Stimulated activated naive B cell treated with anti-CD40 and anti-IgM and Interleukin-4, amounts not matched to agents 10 μg/mL and 1 μg/mL and 100 μg/mL, for 72 hours (primary cell): ENCODE measurements around the gene HHIPL1.

Source experiments
- ATAC-seq, 2 donors: fragments of 150-1000 bp; cut with Tn5 transposase; replicated peaks; 2 replicates each; pipeline ENCODE4 v1.10.0; 2021; ENCODE audit warnings: moderate library complexity in 1 of 2
- DNase-seq: peaks from one replicate; pipeline ENCODE4 v3.0.0; 2021
- H3K27ac Mint-ChIP-seq: one replicate; pipeline ENCODE4 v1.8.0; 2022; ENCODE audit warnings: mild to moderate bottlenecking, mixed read lengths
- H3K27me3 Mint-ChIP-seq, 2 donors: one replicate each; pipeline ENCODE4 v1.8.0; 2022; ENCODE audit warnings: mixed read lengths in 2 of 2
- H3K36me3 Mint-ChIP-seq, 2 donors: one replicate each; pipeline ENCODE4 v1.8.0; 2022; ENCODE audit warnings: mixed read lengths in 2 of 2, mild to moderate bottlenecking in 1 of 2
- H3K4me1 Mint-ChIP-seq, 2 donors: one replicate each; pipeline ENCODE4 v1.8.0; 2022; ENCODE audit warnings: mixed read lengths in 2 of 2, mild to moderate bottlenecking in 1 of 2
- H3K4me3 Mint-ChIP-seq, 2 donors: one replicate each; pipeline ENCODE4 v1.8.0; 2022; ENCODE audit warnings: mild to moderate bottlenecking in 2 of 2, mixed read lengths in 2 of 2, moderate library complexity in 1 of 2
- H3K9me3 Mint-ChIP-seq, 2 donors: one replicate each; pipeline ENCODE4 v1.8.0; 2022; ENCODE audit warnings: mixed read lengths in 2 of 2, mild to moderate bottlenecking in 1 of 2

HHIPL1 gene

DNA sequence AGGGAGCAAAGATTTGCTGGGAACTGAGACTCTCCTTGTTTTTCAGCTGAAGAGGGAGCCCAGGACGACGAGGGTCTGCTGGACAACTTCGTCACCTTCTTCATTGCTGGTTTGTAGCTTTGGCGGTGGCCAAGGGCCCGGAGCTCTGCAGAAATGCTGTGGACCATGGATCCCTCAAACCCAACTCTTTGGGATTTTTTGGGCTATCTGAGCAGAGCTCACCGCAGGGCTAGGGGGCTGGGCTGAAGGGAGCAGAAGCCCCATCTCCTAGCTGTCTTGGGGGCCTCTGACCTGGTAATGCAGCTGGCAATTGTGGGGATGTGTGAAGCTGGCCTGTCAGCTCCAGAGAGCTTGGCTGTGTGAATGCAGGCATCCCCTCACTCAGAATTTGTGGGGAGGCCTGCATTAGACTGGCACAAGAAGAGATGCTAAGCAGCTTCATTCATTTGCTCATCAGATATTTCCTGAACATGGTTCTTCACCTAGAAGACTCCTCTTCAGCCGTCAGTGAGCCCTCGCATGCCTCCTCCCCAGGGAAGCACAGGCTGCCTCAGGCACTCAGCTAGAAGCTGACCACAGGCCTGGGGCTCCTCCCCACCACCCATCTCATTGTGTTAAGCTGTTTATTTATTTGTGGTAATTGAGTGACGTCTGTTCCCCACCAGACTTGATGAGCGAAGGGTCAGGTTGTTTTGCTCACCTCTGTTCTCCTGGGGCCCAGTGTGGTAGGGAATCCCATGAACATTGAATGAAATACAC, 71.3 kb downstream of the HHIPL1 start:
- ATAC-seq = no peak
- H3K36me3 Mint-ChIP-seq = peaks cover 0 to 3% of the 10 kb centered on the region in 2 donors
- no peak for DNase-seq

DNA sequence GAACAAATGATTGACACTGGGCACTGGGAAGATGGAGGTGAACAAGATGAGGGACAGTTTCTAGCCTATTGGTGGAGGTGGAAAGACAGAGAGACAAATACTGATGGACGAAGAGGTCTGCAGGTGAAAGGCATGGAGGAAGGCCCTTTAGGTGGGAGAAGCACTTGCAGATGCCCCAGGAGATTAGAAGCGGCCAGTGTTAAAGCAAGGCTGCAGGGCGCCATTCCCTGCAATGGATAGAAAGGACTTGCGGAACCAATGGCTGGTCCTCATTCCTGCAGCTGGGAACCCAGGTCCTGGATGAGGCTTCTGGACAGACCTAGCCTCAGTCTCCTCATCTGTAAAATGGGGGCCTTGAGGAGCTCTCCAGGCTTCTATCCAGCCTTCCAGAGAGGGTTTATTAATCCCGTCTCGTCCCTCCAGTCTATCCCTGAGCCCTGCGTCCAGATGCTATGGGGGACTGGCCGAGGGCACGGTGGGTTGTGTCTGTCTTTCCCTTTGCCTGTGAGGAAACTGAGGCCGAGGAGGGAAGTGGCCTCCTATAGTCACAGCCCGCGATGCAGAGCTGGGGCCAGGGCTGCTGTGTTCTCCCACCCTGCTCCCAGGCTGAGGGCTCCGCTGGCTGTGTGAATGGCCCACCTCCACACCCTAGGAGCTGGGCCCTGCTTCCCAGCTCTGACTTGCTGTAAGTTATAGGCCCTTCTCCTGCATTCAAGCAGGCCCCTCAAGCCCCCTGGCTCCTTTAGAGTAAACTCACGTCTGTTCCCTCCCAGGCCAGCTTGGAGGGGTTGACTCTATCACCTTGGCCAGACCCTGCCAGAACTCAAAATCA, 72.1 kb downstream of the HHIPL1 start:
- Mint-ChIP-seq H3K4me1 (peaks cover 7 to 15% of the 10 kb centered on the region in 2 donors), H3K27me3 (peaks cover 21 to 24% of the 10 kb centered on the region in 2 donors), H3K9me3 (peaks cover 6 to 10% of the 10 kb centered on the region in 2 donors), H3K27ac (no peak overlapping the region), H3K36me3 (peaks cover 0 to 3% of the 10 kb centered on the region in 2 donors), H3K4me3 (no peak overlapping the region)
- no peak for DNase-seq
- no peak for ATAC-seq

More for the DNA sequence above, 71.3 kb downstream of the HHIPL1 start:
- no peak overlapping the region for H3K27ac Mint-ChIP-seq
- peaks cover 8 to 10% of the 10 kb centered on the region in 2 donors for H3K9me3 Mint-ChIP-seq
- no peak overlapping the region for H3K4me3 Mint-ChIP-seq
- peaks cover 7 to 15% of the 10 kb centered on the region in 2 donors for H3K4me1 Mint-ChIP-seq
- H3K27me3 Mint-ChIP-seq = peaks cover 16 to 24% of the 10 kb centered on the region in 2 donors

DNA sequence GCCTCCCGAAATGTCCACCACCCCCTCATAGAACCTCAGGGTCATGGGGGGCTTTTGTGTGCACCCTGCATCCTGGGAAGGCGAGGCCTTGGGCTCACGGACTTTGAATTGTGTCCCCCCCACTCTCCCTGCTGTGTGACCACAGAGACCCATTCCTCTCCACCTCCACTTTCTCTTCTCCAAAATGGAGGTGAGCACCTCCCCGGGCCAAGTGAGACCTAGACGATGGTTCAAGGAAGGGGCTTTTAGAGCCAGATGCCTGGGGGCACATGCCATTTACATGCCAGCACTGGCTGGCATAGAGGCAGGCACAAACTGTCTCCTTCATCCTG, 72.7 kb downstream of the HHIPL1 start:
- ATAC-seq (no peak), DNase-seq (no peak)
- Mint-ChIP-seq H3K36me3 (peaks cover 0 to 3% of the 10 kb centered on the region in 2 donors), H3K9me3 (peaks cover under 1 to 6% of the 10 kb centered on the region in 2 donors), H3K4me3 (no peak overlapping the region), H3K27me3 (peaks cover 27 to 29% of the 10 kb centered on the region in 2 donors), H3K4me1 (peaks cover 7 to 15% of the 10 kb centered on the region in 2 donors), H3K27ac (no peak overlapping the region)

DNA sequence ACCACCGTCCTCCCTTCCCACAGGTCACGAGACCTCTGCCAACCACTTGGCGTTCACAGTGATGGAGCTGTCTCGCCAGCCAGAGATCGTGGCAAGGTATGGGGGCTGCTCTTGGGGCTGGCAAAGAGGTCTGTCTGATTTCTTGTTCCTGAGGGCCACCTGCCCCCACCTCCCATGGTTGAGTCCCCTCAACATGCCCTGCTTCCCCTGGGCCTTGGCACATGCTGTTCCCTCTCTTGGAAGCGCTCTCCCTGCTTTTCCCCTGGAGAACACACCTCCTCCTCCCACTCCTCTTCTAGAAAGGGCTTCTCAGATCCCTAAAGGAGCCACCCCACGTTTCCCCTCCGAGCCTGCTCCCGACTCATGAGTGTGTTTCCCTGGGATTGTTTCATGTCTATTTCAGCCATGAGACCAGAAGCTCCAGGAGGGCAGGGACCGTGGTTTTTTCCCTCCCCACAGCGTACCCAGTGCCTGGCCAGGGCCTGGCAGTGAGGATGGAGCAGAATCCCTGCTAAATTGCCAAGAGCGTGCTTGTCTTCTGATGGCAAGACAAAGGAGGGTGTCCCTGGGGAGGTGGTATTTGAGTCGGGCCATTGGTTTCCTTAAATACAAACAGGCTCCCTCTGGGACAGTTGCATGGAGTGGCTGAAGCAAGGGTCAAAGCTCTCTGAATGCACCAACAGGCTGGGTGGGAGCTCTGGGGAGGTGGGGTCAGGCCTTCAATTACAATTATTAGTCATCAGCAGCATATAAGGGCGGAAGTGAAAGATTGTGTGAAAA, 73.3 kb downstream of the HHIPL1 start:
- ATAC-seq = peak; percentile 95 to 98
- H3K27me3 Mint-ChIP-seq = peaks cover 29 to 30% of the 10 kb centered on the region in 2 donors

DNA sequence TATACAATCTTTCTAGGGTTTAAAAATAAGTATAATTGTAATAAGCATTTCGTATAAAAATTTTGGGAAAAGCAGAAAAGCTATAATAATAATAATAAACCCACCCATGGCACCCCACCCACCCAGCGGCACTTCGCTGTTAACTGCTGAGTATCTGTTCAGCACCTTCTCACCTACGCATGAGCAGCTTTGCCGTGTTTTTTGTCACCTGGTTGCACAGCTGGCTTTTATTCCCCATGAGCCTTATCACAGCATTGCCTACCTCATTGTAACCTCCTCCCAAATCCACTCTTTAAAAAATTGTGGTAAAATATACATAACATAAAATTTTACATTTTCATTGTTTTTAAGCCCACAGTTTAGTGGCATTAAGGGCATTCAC, 73.9 kb downstream of the HHIPL1 start:
- no peak for DNase-seq
- Mint-ChIP-seq H3K27me3 (peaks cover 32 to 35% of the 10 kb centered on the region in 2 donors), H3K36me3 (peaks cover 0 to 3% of the 10 kb centered on the region in 2 donors), H3K9me3 (peaks cover 0 to 1% of the 10 kb centered on the region in 2 donors), H3K4me1 (peaks cover 7 to 15% of the 10 kb centered on the region in 2 donors), H3K4me3 (no peak overlapping the region), H3K27ac (no peak overlapping the region)
- ATAC-seq = peak; percentile 40 to 55

More for the DNA sequence above, 73.3 kb downstream of the HHIPL1 start:
- Mint-ChIP-seq H3K36me3 (peaks cover 0 to 3% of the 10 kb centered on the region in 2 donors), H3K9me3 (peaks cover 0 to 3% of the 10 kb centered on the region in 2 donors), H3K27ac (peak overlapping the region; percentile 82), H3K4me3 (peak overlapping the region in 1 of 2 donors; percentile 10), H3K4me1 (peaks cover 7 to 15% of the 10 kb centered on the region in 2 donors)
- DNase-seq = peak; percentile 49

DNA sequence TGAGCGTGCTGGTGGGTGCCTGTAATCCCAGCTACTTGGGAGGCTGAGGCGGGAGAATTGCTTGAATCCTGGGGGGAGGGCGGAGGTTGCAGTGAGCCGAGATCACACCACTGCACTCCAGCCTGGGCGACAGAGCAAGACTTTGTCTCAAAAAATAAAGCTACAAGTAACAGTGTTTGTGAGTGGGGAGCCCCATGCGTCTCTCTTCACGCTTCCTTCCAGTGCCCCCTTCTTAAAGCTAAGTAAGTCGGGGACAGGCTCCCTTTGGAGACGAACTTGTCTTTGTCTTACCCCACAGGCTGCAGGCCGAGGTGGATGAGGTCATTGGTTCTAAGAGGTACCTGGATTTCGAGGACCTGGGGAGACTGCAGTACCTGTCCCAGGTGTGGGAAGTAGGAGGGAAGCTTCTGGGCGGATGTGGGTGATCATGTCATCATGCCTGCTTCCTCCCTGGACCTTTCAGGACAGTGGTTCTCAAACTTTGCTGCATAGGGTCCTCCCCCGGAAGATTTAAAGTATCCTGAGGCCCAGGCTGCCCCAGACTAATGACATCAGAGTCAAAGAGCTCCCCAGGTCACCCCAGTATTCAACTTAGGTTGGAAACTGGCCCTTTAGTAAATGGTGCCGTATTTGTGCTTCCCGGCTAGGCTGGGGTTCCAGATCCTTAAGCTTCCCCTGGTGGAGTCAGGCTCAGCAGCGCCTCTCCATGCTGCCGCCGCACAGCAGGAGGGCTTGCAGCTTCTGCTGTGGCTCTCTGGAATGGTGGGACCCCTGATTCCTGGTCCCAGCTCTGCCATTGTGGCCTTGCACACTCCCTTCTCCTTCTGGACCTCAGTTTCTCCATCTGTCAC, 76.2 kb downstream of the HHIPL1 start:
- no peak for ATAC-seq
- Mint-ChIP-seq H3K27ac (no peak overlapping the region), H3K4me3 (no peak overlapping the region), H3K4me1 (peaks cover 7 to 15% of the 10 kb centered on the region in 2 donors), H3K27me3 (peaks cover 51 to 57% of the 10 kb centered on the region in 2 donors), H3K36me3 (peaks cover 0 to 3% of the 10 kb centered on the region in 2 donors), H3K9me3 (peaks cover 0 to 1% of the 10 kb centered on the region in 2 donors)
- DNase-seq = no peak

DNA sequence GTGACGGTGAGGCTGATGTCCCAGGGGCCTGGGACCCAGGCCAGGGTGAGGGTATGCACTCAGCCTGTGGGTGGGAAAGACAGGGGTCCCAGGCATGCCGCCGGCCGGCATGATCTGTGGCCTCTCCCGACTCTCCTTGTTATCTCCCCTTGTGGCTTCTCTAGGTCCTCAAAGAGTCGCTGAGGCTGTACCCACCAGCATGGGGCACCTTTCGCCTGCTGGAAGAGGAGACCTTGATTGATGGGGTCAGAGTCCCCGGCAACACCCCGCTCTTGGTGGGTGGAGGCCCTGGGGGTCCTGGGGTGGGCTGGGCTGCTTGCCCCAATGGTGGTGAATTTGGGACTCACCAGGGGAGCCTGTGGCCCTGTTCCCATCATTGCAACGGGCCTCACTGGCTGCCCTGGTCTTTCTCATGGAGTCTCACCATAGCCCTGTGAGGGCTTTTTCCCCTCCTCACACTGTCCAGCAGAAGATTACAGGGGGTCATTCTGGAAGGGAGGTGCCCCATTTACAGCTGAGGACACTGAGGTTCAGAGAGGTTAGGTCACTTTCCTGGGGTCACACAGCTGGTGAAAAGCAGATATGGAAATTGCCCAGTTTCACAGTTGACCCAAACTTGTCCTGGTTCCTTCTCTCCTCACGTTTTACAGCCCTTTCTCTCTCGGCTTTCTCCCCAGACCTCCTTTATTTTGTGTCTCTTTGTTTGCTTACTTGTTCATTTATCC, 77.0 kb downstream of the HHIPL1 start:
- no peak for DNase-seq
- peaks cover 0 to 3% of the 10 kb centered on the region in 2 donors for H3K36me3 Mint-ChIP-seq
- no peak overlapping the region for H3K27ac Mint-ChIP-seq
- peaks cover 0 to 1% of the 10 kb centered on the region in 2 donors for H3K9me3 Mint-ChIP-seq
- ATAC-seq = no peak
- H3K27me3 Mint-ChIP-seq = peaks cover 52 to 64% of the 10 kb centered on the region in 2 donors
- H3K4me3 Mint-ChIP-seq = no peak overlapping the region
- peaks cover 9 to 15% of the 10 kb centered on the region in 2 donors for H3K4me1 Mint-ChIP-seq

DNA sequence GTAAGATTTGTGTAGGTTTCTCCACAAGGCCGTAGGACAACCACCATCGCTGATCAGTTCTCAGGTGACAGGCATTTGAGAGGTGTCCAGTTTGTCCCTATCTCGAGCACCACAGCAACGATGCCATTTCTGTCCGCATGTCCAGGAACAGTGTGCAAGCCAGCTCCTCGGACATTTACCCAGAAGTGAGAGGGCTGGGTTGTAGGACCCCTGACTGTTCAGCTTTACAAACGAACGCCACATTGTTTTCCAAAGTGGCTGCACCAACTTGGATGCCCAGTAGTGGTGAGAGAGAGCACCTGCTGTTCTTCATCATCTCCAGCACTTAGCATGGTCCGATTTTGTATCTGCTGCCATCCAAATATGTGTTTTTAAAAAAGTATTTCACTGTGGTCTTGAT, 77.8 kb downstream of the HHIPL1 start:
- DNase-seq (no peak), ATAC-seq (no peak)
- Mint-ChIP-seq H3K27ac (no peak overlapping the region), H3K36me3 (peaks cover 0 to 3% of the 10 kb centered on the region in 2 donors), H3K4me3 (no peak overlapping the region), H3K27me3 (peaks cover 54 to 67% of the 10 kb centered on the region in 2 donors), H3K4me1 (peaks cover 9 to 15% of the 10 kb centered on the region in 2 donors), H3K9me3 (peaks cover 0 to 1% of the 10 kb centered on the region in 2 donors)

DNA sequence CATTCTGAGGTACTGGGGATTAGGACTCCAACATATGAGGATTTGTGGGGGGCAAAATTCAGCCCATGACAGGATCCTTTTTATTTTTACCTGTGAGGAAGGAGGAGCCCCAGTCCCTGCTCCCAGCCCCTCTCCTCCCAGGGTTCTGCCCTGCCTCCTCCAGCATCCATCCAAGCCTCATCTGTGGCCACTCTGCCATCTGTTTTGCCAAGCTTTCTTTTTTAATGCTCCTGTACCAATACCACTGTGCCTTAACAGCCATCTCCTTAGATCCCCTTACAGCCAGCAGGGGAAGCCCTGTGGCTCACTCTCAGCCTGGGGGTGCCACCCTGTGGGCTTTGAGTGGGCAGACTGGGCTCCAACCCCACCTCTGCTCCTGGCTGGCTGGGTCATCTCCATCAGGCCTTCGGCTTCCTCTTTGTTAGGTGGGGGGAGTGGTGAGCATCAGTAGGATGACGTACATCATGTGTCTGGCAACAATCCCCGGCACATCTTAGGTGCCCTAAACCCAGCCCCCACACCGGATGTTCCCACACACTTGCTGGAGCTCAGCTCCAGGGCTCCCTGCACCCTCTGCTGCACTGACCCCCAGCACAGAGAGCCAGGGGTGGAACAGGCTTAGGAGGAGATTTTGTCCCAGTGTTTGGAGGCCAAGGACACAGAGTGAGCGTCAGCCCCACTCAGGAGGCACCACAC, 79.4 kb downstream of the HHIPL1 start:
- Mint-ChIP-seq H3K27ac (peak overlapping the region; percentile 49), H3K36me3 (no peaks in the 10 kb centered on the region), H3K4me3 (no peak overlapping the region), H3K4me1 (peaks cover 3% of the 10 kb centered on the region in 2 donors), H3K27me3 (peaks cover 62 to 76% of the 10 kb centered on the region in 2 donors), H3K9me3 (peaks cover 0 to 1% of the 10 kb centered on the region in 2 donors)
- ATAC-seq (no peak), DNase-seq (no peak)

DNA sequence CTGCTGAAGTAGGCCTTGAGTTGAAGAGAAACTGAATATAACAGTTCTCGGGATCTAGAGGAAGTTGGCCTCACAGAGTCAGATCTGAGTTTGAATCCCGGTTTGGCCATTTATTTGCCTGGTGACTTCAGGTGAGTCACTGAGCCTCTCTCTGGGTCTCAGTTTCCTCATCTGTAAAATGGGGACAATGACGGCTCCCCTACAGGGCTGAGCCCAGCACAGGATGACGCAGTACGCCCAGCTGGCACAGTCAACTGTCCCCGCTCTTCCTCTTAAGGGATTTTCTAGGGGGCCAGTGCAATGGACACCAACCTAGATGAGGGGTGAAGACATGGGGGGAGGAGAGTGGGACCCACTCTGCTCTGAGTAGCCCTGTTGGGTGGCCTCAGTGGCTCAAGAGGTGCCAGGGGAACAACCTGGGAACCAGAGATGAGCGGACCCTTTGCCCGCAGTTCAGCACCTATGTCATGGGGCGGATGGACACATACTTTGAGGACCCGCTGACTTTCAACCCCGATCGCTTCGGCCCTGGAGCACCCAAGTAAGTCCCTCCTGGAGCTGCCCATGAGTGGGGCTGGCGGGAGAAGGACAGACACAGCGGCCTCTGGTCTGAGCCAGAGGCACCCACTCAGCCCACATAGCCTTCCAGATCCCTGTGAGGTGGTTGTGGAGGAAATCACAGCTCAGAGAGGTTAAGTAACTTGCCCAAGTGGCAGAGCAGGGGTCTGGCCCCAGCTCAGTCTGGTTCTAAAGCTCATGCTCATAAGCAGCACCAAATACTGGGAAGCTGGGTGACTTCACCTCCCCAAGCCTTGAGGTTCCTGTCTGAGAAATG, 80.2 kb downstream of the HHIPL1 start:
- no peak overlapping the region for H3K27ac Mint-ChIP-seq
- no peak for DNase-seq

DNA sequence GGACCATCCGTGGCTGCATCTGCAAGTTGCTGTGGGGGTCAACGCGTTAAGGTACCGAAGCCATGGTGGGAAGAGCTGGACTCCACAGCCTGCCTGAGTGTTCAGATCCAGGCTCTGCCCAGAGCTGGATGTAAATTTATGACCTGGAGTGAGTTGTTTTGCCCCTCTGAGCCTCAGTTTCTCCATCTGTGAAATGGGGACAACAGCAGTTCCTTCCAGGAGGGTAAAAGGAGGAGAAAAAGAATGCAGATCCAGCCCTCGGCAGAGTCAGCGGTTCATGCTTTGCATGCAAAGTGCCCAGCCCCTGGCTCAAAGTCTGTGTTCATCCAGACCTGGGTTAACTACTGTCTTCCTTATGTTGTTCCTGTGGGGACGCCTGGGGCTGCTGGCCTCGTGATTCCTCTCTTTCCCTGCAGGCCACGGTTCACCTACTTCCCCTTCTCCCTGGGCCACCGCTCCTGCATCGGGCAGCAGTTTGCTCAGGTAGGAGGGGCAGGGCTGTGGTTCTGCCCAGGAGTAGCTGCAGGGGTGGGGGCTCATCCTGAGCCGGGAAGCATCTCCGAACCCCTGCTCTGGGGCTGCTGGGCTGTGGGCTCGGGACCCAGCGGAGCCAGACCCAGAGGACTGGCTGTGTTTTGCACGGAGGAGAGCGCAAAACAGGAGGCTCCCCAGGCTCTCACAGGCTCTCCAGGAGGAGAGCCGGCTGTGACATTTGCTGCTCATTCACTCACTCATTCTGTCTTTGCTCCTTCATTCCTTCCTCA, 81.0 kb downstream of the HHIPL1 start:
- ATAC-seq = no peak
- H3K4me1 Mint-ChIP-seq = peaks cover 0 to 4% of the 10 kb centered on the region in 2 donors
- H3K36me3 Mint-ChIP-seq = no peaks in the 10 kb centered on the region
- no peak overlapping the region for H3K27ac Mint-ChIP-seq
- no peaks in the 10 kb centered on the region for H3K9me3 Mint-ChIP-seq
- no peak for DNase-seq
- peaks cover 67 to 86% of the 10 kb centered on the region in 2 donors for H3K27me3 Mint-ChIP-seq
- H3K4me3 Mint-ChIP-seq = no peak overlapping the region

More for the DNA sequence above, 80.2 kb downstream of the HHIPL1 start:
- Mint-ChIP-seq H3K9me3 (no peaks in the 10 kb centered on the region), H3K4me3 (no peak overlapping the region), H3K27me3 (peaks cover 62 to 82% of the 10 kb centered on the region in 2 donors), H3K36me3 (no peaks in the 10 kb centered on the region), H3K4me1 (peaks cover 0 to 1% of the 10 kb centered on the region in 2 donors)
- no peak for ATAC-seq
